GM12891 (cell line): ENCODE results near the gene NDST1.
"Not testable (repeated sequence)": the region's sequence is repeated elsewhere in the genome, so short reads cannot be mapped to it uniquely, and the experiment has no call there.

Experiments used
- DNase-seq: peaks from one replicate; pipeline ENCODE4 v3.0.0; 2011; ENCODE audit warnings: low spot score; ENCODE audit not compliant: insufficient read length
- FAIRE-seq: peaks from 2 replicates; lab custom pipeline; 2011; peaks lifted over from hg19 to GRCh38; lab: Jason Lieb, UNC
- PAX5 ChIP-seq: IDR thresholded peaks from 2 replicates; pipeline ENCODE4 v1.6.1; 2011; ENCODE audit warnings: low read length, moderate library complexity, mild to moderate bottlenecking; ENCODE audit not compliant: insufficient read depth, severe bottlenecking
- POLR2A ChIP-seq: IDR thresholded peaks from 2 replicates; pipeline ENCODE4 v1.6.1; 2011; ENCODE audit warnings: low read depth, low read length, control low read depth
- POLR2AphosphoS5 ChIP-seq: IDR thresholded peaks from 2 replicates; pipeline ENCODE4 v1.6.1; 2011; ENCODE audit warnings: low read depth, low read length, control low read depth
- POU2F2 ChIP-seq: IDR thresholded peaks from 2 replicates; pipeline ENCODE4 v1.6.1; 2011; ENCODE audit warnings: low read depth, mild to moderate bottlenecking, control low read depth, low read length, moderate library complexity
- SPI1 ChIP-seq: IDR thresholded peaks from 2 replicates; pipeline ENCODE4 v1.6.1; 2011; ENCODE audit warnings: low read depth, low read length, control low read depth
- TAF1 ChIP-seq: IDR thresholded peaks from 2 replicates; pipeline ENCODE4 v1.6.1; 2011; ENCODE audit warnings: low read depth, low read length, control low read depth

Gene NDST1

DNA sequence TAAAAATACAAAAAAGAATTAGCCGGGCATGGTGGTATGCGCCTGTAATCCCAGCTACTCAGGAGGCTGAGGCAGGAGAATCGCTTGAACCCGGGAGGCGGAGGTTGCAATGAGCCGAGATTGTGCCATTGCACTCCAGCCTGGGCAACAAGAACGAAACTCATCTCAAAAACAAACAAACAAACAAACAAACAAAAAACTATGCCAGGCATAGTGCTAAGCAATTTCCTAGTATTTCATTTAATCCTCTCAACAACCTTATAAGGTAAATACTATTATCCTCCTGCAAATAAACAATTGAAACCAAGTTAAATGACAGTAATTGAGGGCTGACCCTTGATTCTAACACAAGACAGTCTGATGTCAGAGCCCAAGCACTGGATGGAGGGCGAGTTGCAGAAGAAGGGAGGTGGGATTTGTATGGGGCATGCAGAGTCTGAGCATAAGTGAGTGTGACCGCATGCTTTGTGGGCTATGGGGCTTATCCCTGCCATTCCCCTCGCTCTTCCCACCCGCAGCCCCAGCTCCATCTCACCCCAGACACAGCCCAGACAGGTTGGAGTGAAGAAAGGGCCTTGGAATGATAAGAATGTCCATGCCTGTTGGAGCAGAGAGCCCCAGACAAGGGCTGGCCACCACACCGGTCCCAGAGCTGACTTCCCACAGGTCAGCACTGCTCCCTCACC, 34.1 kb upstream of the NDST1 start:
- no peak for DNase-seq
- FAIRE-seq = no peak
- no peak for TF ChIP-seq POLR2AphosphoS5
- no peak for TF ChIP-seq POU2F2
- TF ChIP-seq POLR2A = no peak
- TF ChIP-seq PAX5 = no peak

DNA sequence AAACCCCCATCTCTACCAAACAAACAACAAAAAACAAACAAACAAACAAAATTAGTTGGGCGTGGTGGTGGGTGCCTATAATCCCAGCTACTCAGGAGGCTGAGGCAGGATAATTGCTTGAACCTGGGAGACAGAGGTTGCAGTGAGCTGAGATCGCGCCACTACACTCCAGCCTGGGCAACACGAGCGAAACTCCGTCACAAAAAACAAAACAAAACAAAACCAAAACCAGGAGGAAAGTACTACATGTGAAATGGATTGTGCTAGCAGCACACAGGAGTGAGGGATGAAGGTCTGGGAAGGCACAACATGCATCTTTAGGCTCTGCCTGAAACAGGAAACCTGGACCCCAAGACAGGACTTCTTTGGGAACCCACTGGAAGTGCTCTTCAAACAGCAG, 31.4 kb upstream of the NDST1 start:
- not testable (repeated sequence) for DNase-seq, FAIRE-seq

DNA sequence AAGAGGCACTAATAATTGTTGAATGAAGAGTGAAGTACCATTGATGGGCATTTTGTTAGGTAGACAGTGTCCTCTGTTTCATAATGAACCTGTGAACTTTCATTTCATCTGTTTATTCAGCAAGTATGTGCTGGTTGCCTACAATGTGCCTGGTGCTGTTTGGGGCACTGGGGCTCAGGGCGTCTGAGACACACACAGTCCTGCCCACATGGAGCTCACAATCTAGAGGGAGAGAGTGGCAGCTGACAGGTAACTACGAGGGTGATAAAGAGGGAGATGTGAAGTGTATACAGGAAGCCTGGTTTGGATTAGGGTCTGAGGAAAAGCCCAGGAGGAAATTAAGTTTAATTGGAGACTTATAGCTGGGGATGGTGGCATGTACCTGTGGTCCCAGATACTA, 28.5 kb upstream of the NDST1 start:
- FAIRE-seq = no peak
- no peak for DNase-seq

DNA sequence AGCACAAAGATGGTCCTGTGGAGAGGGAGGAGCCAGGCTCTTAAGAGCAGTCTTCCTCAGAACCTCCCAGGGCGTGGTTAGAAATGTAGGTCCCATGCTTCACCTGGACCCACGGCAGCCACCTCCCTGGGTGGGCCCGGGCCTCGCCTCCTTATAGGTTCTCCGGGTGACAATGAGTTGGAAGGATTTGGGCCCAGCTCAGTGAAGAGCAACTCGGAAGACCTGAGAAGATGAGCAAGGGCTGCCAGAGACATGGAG, 26.3 kb upstream of the NDST1 start:
- FAIRE-seq (no peak), DNase-seq (no peak)
- no peak for TF ChIP-seq PAX5
- TF ChIP-seq SPI1 = no peak
- no peak for TF ChIP-seq TAF1
- TF ChIP-seq POU2F2 = no peak
- TF ChIP-seq POLR2AphosphoS5 = no peak
- TF ChIP-seq POLR2A = no peak

More for the DNA sequence above, 28.5 kb upstream of the NDST1 start:
- TF ChIP-seq POLR2AphosphoS5 (no peak), TAF1 (no peak), POLR2A (no peak), POU2F2 (no peak), SPI1 (no peak)

DNA sequence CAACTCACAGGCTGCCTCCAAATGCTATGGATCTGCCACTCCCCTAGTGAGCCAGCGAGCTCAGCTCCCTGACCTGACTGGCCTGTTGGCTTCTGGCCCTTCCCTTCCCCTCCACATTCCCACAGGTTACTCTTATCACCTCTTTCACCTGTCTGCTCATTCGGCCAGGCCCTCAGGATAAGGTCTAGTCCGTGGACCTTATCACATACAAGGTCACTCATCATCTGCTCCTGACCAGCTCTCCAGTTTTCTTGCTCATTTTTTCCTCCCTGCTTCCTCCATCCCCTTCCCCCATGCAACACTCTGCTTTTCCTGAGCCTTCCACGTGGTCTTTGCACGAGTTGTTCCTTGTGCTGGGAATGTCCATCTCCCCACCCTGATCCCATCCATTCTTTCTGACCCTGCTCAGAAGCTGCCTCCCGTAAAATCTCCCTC, 25.9 kb upstream of the NDST1 start:
- DNase-seq = no peak
- TF ChIP-seq POLR2AphosphoS5 (no peak), POLR2A (no peak), POU2F2 (no peak), PAX5 (no peak), TAF1 (no peak), SPI1 (no peak)
- no peak for FAIRE-seq

DNA sequence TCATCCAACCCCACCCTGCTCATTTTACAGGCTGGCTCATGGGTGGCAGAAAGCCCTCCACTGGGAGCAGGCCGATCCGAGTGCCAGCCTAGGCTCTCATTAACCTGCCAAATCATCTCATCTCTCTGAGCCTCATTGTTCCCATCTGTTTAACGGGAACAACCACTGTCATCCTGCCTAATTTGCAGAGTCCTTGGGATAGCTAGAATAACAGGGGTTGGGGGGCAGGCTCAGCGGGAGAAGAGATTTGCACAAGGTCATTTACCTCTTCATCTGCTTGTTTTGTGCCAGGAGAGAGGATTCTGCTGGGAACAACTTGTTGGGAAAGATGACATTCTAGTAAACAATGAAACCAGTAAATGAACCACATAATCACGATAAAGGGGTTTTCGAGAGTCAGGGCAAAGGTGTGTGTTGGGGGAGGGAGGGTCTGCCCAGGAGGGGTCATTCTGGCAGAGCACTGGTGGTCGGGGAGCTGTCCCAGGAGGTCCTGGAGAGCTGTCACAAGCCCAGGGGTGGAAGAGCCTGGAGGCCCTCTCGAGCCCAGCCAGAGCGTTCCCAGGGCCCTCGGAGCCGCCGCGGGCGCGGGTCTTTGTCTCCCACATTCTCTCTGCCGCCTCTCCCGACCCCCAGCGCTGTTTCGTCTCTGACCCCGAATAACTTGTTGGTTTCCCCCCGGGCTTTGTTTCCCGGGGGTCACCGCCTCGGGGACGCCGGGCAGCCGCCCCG, 22.8 kb upstream of the NDST1 start:
- DNase-seq (no peak), FAIRE-seq (no peak)

DNA sequence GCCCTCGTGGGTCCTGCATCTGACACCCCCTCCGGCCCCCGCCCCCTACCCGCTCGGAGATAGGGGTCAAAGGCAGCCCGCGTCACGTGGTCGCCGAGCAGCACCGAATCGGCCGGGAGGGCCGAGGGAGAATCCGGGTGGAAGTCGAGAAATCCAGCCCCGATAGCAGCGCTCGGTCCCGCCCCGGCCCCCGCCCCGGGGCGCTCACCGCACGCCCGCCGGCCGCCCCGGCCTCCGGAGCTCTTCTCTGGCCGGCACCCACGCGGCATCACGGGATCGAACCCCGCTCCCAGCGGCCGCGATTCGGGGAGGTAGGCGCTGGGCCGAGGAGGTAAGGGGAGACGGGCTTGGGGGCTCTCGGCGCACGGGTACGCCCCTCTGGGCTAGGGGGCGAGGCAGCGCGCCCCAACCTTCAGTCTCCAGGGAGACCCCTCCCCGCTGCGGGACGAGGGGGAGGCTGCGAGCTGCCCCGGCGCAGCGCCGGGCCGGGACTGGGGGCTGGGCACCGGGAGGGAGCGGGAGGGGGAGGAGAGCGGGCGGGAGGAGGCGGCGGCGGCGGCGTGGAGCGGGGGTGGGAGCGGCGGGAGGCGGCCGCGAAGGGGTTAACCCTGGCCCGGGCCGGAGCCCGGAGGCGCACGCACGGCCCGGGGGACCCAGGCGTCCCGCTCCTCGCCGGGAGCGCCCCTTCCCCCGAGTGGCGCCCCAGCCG, 22.1 kb upstream of the NDST1 start:
- peak; percentile 58 for DNase-seq
- TF ChIP-seq TAF1 (no peak), PAX5 (no peak), POLR2A (no peak), POU2F2 (no peak), SPI1 (no peak), POLR2AphosphoS5 (no peak)
- FAIRE-seq = no peak

More for the DNA sequence above, 22.8 kb upstream of the NDST1 start:
- TF ChIP-seq POLR2AphosphoS5 = no peak
- no peak for TF ChIP-seq POLR2A
- no peak for TF ChIP-seq PAX5
- no peak for TF ChIP-seq SPI1
- no peak for TF ChIP-seq POU2F2
- TF ChIP-seq TAF1 = no peak

DNA sequence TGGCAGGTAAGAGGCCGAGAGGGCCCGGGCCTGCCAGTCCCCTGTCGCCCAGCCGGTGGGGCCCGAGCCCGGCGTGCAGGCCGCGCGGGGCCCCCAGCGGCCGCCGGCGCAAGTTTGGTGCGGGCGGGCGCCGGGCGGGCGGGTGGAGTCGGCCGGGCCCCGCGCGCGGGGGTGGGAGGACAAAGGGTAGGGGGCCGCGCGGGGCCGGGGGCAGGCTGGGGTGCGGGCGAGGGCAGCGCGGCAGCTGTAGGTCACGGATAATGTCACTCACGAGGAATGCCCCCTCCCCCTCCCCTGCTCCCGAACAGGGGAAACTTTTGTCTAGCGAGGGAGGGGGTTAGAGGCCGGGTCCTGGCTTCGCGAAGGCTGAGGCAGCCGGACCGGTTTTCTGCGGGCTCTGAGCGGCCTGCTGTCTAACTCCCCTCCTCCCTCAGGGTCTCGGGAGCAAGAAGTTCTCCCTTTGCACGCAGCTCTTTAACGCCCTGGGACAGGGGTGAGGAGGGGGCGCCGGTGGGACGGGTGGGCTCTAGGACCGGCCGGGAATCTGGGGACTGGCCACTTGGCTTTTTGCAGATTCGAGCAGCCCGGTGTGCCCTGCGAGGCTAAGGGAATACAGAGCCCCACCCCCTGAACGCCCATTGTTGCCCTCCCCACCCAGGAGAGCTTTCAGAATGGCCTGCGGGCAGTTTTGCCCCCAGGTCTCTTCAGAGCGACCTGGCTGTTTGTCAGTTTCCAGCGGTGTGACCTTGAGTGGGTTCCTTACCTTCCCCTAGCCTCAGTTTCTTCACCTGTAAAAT, 21.3 kb upstream of the NDST1 start:
- no peak for TF ChIP-seq SPI1
- TF ChIP-seq PAX5 = no peak
- TF ChIP-seq POLR2AphosphoS5 = no peak
- TF ChIP-seq POU2F2 = no peak
- no peak for TF ChIP-seq TAF1
- FAIRE-seq (peak; percentile 16), DNase-seq (peak; percentile 52)

DNA sequence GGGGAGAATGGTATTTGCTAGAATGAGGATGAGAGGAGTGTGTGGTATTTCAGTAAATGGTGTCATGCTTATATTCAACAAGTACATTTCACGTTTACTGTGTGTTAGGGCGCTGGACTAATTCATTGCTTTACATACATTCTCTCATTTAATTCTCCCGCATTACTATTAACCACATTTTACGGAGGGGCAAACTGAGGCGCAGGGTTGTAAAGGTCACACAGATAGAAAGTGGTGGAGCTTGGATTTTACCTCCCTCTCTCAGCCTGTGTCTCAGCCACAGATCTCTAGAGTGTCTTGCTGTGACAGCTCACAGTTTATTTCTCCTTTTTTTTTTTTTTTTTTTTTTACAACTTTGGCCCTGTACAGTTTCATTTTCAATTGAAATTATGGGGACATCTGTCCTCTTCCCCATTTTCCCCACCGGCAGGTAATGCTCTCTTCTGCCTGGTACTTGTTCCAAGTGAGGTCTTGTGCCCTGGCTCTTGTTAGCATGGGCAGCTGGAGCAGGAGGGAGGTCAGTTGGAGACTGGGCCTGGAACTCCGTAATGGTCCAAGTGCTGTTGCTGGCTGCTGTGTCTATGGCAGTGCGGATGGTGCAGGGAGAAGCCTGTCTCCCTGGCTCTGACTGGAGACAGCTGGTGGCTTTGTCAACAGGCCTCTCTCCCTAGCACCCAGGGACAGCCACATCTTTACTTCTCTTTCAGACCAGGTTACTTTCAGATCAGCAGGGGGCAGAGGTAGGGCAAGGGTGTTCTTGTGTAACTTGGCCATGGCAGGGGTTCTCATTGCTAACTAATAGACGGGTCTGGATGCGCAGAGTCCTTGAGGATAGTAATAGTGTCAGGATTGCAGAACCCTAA, 20.5 kb upstream of the NDST1 start:
- TF ChIP-seq POLR2AphosphoS5 (no peak), SPI1 (0 out of 2 replicates have a peak, but pooled peaks have one; percentile 29)
- no peak for DNase-seq
- FAIRE-seq = peak; percentile 76
